ENCODE results near the gene HSD17B12.

The HSD17B12 gene

DNA sequence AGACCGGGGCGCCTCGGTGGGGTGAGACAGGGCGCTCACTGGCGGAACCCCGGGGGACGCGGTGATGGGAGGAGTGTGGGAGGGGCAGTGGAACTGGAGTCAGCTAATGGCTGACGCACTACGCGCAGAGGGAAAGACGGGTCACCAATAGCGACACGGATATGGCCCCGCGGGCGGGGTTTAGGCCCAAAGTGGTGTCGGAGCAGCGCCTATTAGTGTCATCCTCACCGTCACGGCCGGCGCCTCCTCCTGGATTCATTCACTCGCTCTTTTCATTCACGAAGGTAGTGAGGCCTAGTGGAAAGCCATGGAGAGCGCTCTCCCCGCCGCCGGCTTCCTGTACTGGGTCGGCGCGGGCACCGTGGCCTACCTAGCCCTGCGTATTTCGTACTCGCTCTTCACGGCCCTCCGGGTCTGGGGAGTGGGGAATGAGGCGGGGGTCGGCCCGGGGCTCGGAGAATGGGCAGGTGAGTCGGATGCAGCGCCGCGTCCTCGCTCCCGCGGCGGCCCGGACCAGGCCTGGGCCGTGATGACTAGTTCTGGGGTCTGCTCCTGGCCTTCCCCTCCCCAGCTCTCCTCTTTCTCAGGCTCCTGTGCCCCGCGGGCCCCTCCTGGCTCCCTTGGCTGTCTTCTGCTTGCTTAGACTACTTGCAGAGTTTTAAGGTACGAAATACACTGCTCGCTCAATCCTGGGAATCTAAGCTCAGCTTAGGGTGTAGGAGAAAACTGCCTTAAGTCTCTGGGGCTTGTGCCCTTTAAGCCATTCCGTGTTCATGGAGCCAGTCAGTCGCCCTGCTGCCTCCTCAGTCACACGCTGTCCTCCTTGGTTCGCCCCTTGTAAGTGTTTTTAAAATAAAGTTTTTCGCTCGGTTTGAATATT lies at the start of gene HSD17B12:
TSS of gene HSD17B12 (plus strand) at position 218 of the 880 bp plus-strand sequence. CDS start at position 308, 90 bp downstream.
- H3K4me3 ChIP-seq (replicated peaks; ENCODE audit: low read depth, low read length): peak within 1 kb of the TSS; percentile 66
- peak; percentile 95 for DNase-seq (ENCODE audit: extremely low read depth, low read depth)
- TF ChIP-seq, protein P1, sequence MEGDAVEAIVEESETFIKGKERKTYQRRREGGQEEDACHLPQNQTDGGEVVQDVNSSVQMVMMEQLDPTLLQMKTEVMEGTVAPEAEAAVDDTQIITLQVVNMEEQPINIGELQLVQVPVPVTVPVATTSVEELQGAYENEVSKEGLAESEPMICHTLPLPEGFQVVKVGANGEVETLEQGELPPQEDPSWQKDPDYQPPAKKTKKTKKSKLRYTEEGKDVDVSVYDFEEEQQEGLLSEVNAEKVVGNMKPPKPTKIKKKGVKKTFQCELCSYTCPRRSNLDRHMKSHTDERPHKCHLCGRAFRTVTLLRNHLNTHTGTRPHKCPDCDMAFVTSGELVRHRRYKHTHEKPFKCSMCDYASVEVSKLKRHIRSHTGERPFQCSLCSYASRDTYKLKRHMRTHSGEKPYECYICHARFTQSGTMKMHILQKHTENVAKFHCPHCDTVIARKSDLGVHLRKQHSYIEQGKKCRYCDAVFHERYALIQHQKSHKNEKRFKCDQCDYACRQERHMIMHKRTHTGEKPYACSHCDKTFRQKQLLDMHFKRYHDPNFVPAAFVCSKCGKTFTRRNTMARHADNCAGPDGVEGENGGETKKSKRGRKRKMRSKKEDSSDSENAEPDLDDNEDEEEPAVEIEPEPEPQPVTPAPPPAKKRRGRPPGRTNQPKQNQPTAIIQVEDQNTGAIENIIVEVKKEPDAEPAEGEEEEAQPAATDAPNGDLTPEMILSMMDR (IDR thresholded peaks at IDR 0.05; ENCODE audit: low read depth, low read length, missing control alignments): no peak

DNA sequence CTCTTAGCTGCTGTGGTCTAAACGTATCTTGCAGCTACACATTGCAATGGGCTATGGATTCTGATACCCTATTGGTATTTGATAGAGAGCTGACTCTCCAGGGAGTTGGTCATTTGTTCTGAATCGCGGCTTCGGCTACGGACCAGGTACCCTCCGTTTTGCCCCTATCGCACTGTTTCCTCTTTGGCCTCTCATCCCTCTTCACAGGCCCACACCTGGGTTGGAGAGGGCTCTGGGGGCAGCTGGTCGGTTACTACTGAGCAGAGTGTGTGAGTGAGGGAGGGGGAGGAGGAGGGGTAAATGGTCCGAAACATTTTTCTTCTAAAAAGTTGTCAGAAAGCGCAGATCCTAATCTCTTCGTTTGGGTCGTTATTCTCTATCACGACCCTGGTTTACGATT lies 48.8 kb upstream of the HSD17B12 start:
- DNase-seq (ENCODE audit: extremely low read depth, low read depth): no peak
- TF ChIP-seq, protein P1 (IDR thresholded peaks at IDR 0.05; ENCODE audit: low read depth, low read length, missing control alignments): no peak
- H3K4me3 ChIP-seq (replicated peaks; ENCODE audit: low read depth, low read length): no peak overlapping the region

DNA sequence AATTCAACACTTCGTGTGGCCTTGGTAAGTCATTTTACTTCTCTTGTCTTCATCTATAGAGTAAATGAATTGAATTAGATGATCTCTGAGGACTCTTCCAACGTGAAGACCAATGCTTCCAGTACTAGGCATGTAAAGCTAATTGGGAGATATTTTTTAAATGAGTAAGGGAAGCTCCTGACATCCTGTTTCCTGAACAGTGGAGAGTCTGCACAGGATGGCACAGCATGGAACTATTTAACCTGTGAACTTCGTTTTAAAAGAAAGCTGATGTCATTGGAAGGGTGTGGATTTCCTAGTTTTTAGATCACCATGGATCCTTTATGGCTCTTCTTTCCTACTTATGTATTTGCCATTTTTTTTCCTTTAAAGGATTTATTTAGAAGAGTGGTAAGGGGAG lies 48.4 kb upstream of the HSD17B12 start:
- peak; percentile 38 for DNase-seq (ENCODE audit: extremely low read depth, low read depth)
- TF ChIP-seq, protein P1 (IDR thresholded peaks at IDR 0.05; ENCODE audit: low read depth, low read length, missing control alignments): no peak
- H3K4me3 ChIP-seq (replicated peaks; ENCODE audit: low read depth, low read length): no peak overlapping the region

DNA sequence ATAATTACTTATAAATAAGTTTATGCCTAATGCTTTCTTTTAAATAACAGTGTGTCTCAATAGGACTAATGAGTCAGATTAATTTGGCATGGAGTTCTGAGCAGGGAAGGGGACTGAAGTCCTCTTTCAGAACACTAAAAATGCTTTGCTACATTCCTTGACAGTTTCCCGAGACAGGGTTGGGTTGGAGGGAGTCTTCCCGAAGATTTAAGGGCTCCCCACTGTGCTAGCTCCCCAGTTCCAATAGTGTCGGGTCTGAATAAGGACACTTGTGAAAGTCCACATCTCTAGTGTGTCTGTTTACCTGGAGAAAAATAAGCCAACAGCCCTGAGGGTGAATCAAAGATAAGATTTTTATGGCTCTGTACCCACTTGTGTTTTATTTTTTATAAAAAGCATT lies 41.8 kb upstream of the HSD17B12 start:
- TF ChIP-seq, protein P1 (IDR thresholded peaks at IDR 0.05; ENCODE audit: low read depth, low read length, missing control alignments): no peak
- DNase-seq (ENCODE audit: extremely low read depth, low read depth): no peak
- no peak overlapping the region for H3K4me3 ChIP-seq (replicated peaks; ENCODE audit: low read depth, low read length)

DNA sequence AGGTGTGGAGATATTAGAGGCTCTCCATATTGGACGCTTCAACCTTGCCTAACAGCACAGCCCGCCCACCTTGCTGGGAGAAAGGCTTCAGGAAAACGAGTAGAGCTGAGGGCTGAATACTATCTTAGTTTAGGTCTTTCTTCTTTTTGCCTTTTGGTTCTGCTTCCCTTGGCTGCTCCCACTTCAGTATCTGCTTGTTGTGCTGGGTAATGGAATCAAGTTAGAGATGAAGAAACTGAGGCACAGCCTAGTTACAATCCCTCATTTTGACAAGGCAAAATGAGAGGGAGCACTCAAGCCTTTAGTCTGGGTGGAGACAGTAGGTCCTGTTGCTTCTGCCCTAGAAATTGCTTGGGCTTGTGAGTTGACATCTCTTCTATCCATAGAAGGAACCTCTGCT lies 41.3 kb upstream of the HSD17B12 start:
- TF ChIP-seq, protein P1 (IDR thresholded peaks at IDR 0.05; ENCODE audit: low read depth, low read length, missing control alignments): no peak
- no peak for DNase-seq (ENCODE audit: extremely low read depth, low read depth)
- H3K4me3 ChIP-seq (replicated peaks; ENCODE audit: low read depth, low read length): no peak overlapping the region

DNA sequence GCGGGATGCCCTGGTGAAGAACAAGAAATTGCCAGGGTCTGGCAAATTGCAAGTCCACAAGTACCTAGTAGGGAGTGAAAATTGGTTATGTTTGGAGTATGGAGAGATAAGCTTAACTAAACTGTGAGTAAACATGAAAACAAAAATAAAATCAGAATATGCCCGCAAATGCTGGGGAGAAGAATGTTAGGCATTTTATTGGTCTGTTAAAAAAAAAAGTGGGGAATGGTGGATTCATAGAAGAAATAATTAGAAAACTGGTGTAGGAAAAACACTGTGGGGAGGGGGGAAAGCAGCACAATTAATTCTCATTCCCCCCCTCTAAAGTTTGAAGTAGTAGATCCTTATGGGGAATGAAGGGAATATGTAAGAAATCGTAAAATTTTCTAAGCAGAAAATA lies 40.6 kb upstream of the HSD17B12 start:
- H3K4me3 ChIP-seq (replicated peaks; ENCODE audit: low read depth, low read length): no peak overlapping the region
- TF ChIP-seq, protein P1 (IDR thresholded peaks at IDR 0.05; ENCODE audit: low read depth, low read length, missing control alignments): no peak
- no peak for DNase-seq (ENCODE audit: extremely low read depth, low read depth)
